Activated B cell treated with CpG ODN at 0.5 μM for 24 hours (primary cell): ENCODE results near the gene TAS2R38. TPM values are rescaled to one million over a fixed set of nuclear protein-coding genes. Genes with fewer than 3 reads are reported as not detected.
"Not testable (repeated sequence)": the region's sequence is repeated elsewhere in the genome, so short reads cannot be mapped to it uniquely, and the experiment has no call there.

Experiments used
- ATAC-seq: fragments of 200-7000 bp; cut with Tn5 transposase; one replicate; pipeline ENCODE4 v1.10.0; 2021; ENCODE audit warnings: low read depth, mild to moderate bottlenecking, moderate library complexity
- CTCF ChIA-PET: fragments of 350-600 bp; sonication (Branson Sonifier 250); formaldehyde crosslinking; loops from one replicate; lab custom pipeline; 2021; ENCODE audit warnings: antibody characterized with exemption; lab: Charles Lee
- POLR2A ChIA-PET: fragments of 350-600 bp; sonication (Branson Sonifier 250); formaldehyde crosslinking; loops from one replicate; lab custom pipeline; 2021; ENCODE audit warnings: antibody characterized with exemption; lab: Charles Lee
- DNase-seq: peaks from one replicate; pipeline ENCODE4 v3.0.0; 2022
- H3K27ac Mint-ChIP-seq: one replicate; pipeline ENCODE4 v1.8.0; 2020; ENCODE audit warnings: mixed read lengths
- H3K27me3 Mint-ChIP-seq: one replicate; pipeline ENCODE4 v1.8.0; 2021; ENCODE audit warnings: mixed read lengths
- H3K36me3 Mint-ChIP-seq: one replicate; pipeline ENCODE4 v1.8.0; 2021; ENCODE audit warnings: low read depth, mixed read lengths
- H3K4me1 Mint-ChIP-seq: one replicate; pipeline ENCODE4 v1.8.0; 2021; ENCODE audit warnings: mixed read lengths
- H3K4me3 Mint-ChIP-seq: one replicate; pipeline ENCODE4 v1.8.0; 2020; ENCODE audit warnings: mild to moderate bottlenecking, mixed read lengths
- H3K9me3 Mint-ChIP-seq: one replicate; pipeline ENCODE4 v1.8.0; 2020; ENCODE audit warnings: mixed read lengths
- intact Hi-C: fragments of 100-400 bp; cut with micrococcal nuclease; formaldehyde crosslinking; loops from one replicate; pipeline ENCODE4 v1.15.1; 2024
- total RNA-seq: library from RNA; stranded (reverse); gene quantifications from 2 replicates; pipeline ENCODE4 v1.2.3, GENCODE V29; 2022
- TF ChIP-seq, protein P1 (sequence below): fragments of 200-600 bp; IDR thresholded peaks from one replicate; pipeline ENCODE4 v1.8.0; 2022; ENCODE audit warnings: antibody characterized with exemption, mild to moderate bottlenecking

Gene TAS2R38
- total RNA-seq, 1 donor from 2014 or later: not detected

DNA sequence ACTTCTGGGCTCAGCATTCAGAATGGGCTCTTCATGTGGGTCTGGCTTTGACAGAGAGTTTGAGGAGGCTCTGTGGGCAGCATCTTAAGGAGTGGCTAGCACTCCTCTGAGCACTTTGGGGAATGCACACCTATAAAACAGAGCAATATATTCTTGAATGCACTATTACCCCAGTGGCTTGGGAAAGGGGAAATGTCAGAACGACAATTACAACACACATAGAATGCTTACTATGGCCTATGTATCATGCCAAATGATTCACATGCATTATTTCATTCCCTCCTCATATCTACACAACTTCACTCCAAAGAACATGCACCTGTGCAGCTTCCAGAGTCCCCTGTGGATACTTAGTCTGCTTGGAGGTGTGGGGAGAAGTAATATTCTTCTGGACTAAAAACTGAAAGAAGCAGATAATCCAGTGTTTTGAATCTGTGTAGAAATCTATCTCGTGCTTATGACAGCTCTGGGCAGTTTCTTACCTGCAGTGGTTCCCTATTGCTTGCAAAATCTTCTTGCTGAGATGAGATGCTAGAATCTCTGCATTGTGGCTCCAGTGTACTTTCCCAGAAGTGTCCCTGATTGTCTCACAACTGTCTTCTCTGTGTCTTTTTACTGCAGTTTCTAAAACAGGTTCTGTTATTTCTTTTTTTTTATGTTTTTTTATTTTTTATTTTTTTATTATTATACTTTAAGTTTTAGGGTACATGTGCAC lies 16.6 kb upstream of the TAS2R38 start:
- Mint-ChIP-seq H3K4me3 (no peak overlapping the region), H3K9me3 (no peaks in the 10 kb centered on the region), H3K4me1 (no peaks in the 10 kb centered on the region), H3K36me3 (no peaks in the 10 kb centered on the region), H3K27ac (no peak overlapping the region), H3K27me3 (no peaks in the 10 kb centered on the region)
- POLR2A ChIA-PET: no interaction called here
- CTCF ChIA-PET: no interaction called here
- intact Hi-C loops: no loop called here
- ATAC-seq (no peak), DNase-seq (no peak)
- TF ChIP-seq, protein P1, sequence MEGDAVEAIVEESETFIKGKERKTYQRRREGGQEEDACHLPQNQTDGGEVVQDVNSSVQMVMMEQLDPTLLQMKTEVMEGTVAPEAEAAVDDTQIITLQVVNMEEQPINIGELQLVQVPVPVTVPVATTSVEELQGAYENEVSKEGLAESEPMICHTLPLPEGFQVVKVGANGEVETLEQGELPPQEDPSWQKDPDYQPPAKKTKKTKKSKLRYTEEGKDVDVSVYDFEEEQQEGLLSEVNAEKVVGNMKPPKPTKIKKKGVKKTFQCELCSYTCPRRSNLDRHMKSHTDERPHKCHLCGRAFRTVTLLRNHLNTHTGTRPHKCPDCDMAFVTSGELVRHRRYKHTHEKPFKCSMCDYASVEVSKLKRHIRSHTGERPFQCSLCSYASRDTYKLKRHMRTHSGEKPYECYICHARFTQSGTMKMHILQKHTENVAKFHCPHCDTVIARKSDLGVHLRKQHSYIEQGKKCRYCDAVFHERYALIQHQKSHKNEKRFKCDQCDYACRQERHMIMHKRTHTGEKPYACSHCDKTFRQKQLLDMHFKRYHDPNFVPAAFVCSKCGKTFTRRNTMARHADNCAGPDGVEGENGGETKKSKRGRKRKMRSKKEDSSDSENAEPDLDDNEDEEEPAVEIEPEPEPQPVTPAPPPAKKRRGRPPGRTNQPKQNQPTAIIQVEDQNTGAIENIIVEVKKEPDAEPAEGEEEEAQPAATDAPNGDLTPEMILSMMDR: no peak

DNA sequence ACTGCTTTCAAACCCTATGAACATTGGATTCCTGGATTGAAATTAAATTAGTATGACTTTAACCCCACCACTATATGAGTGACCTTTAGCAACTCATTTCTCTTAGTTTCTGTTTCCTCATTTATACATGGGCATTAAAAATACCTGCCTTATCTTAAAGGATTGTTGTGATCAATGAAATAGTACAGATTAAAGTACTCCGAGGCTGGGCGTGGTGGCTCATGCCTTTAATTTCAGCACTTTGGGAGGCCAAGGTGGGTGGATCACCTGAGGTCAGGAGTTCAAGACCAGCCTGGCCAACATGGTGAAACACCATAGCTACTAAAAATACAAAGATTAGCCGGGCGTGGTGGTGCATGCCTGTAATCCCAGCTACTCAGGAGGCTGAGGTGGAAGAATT lies 14.2 kb upstream of the TAS2R38 start:
- H3K27ac Mint-ChIP-seq, ATAC-seq, intact Hi-C loops, H3K4me3 Mint-ChIP-seq, CTCF ChIA-PET, H3K9me3 Mint-ChIP-seq, POLR2A ChIA-PET, H3K36me3 Mint-ChIP-seq, H3K4me1 Mint-ChIP-seq, H3K27me3 Mint-ChIP-seq, DNase-seq: not testable (repeated sequence)

DNA sequence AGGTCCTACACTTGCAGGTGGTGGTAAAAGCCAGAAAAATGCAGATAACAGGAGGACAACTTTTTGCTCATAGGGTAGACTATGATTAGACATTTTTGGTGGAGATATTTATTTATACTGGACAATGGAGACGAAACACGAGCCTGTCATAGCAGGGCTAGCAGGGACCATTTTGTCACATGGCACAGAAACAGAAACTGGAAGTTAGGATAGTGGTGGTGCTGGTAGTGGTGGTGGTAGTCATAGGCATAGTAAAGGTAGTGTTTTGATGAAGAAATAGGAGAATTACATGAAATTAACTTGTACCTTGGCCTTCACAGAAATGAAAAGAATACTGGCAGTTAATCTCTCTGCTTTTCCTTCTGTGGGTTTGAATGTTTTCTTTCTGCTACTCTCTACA lies 13.3 kb upstream of the TAS2R38 start:
- ATAC-seq: no peak
- Mint-ChIP-seq H3K4me1 (no peaks in the 10 kb centered on the region), H3K36me3 (no peaks in the 10 kb centered on the region), H3K27me3 (no peaks in the 10 kb centered on the region), H3K9me3 (no peaks in the 10 kb centered on the region), H3K27ac (no peak overlapping the region), H3K4me3 (no peak overlapping the region)
- no peak for DNase-seq
- TF ChIP-seq, protein P1: no peak
- CTCF ChIA-PET: no interaction called here
- intact Hi-C loops: no loop called here
- POLR2A ChIA-PET: no interaction called here

DNA sequence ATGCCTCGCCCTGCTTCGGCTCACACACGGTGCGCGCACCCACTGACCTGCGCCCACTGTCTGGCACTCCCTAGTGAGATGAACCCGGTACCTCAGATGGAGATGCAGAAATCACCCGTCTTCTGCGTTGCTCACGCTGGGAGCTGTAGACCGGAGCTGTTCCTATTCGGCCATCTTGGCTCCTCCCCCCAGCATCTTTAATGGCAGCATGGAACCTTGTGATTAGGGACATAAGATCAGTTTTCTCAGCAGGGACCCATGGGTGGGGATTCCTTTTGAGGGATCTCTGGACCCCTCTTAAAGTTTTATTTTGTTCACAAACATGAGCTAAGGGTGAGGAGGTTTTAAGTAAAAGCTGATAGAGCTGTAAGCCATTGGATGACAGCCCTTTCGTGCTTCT lies 12.4 kb upstream of the TAS2R38 start:
- ATAC-seq, intact Hi-C loops, H3K9me3 Mint-ChIP-seq, DNase-seq, CTCF ChIA-PET, H3K27ac Mint-ChIP-seq, H3K4me1 Mint-ChIP-seq, H3K4me3 Mint-ChIP-seq, H3K27me3 Mint-ChIP-seq, H3K36me3 Mint-ChIP-seq, POLR2A ChIA-PET: not testable (repeated sequence)

DNA sequence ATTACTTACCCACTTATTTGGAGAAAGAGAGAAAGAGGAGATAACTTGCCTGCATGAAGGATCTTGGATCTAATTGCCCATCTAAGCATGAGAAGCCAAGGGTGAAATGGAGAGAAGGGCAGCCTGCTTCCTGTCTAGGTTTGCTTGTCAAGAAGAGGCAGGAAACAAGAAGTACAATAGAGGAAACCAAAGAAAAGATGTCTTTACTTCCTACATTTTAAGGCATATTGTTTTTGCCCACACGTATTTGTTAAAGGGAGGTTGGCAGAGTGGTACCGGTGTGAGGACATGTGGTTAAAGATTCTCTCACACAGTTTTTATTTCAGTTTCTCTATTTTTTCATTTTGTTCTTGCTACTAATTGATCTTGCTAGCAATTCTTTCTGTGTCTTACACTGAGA lies 6.0 kb upstream of the TAS2R38 start:
- Mint-ChIP-seq H3K9me3 (no peaks in the 10 kb centered on the region), H3K4me3 (no peak overlapping the region), H3K27ac (no peak overlapping the region), H3K27me3 (no peaks in the 10 kb centered on the region), H3K36me3 (no peaks in the 10 kb centered on the region), H3K4me1 (peaks cover 28% of the 10 kb centered on the region)
- TF ChIP-seq, protein P1: no peak
- ATAC-seq (no peak), DNase-seq (no peak)
- intact Hi-C loops: loop anchor here (5.0 kb wide), 1 partner anchor 323 kb away; no protein-coding TSS in a partner anchor
- CTCF ChIA-PET: no interaction called here
- POLR2A ChIA-PET: no interaction called here

DNA sequence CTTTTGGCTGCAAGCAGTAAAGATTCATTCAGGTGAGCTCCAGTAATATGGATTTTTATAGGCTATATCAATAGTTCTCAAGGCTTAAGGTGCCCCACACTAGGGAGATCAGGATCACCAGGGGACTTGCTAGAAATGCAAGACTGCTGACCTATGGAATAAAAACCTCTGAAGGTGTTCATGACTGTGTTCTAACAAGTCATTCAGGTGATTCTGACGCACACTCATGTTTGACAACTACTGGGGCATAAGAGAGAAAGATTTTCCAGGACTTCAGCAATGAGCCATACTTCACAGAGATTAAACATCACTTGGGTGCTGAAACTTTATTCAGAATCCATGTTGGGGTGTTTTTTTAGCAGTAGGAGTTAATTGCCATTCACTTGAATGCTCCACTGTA lies 4.8 kb upstream of the TAS2R38 start:
- TF ChIP-seq, protein P1: no peak
- ChIA-PET CTCF (no interaction called here), POLR2A (no interaction called here)
- no peak overlapping the region for H3K27ac Mint-ChIP-seq
- H3K36me3 Mint-ChIP-seq: no peaks in the 10 kb centered on the region
- no peak for ATAC-seq
- intact Hi-C loops: loop anchor here (5.0 kb wide), 1 partner anchor 324 kb away; no protein-coding TSS in a partner anchor
- H3K4me1 Mint-ChIP-seq: peaks cover 28% of the 10 kb centered on the region
- no peaks in the 10 kb centered on the region for H3K9me3 Mint-ChIP-seq
- H3K27me3 Mint-ChIP-seq: no peaks in the 10 kb centered on the region
- no peak overlapping the region for H3K4me3 Mint-ChIP-seq
- DNase-seq: no peak
